OCI-LY1 (cell line): ENCODE results near the gene DDX59.

Source experiments
- H2AFZ ChIP-seq: fragments of 200-600 bp; sonication (generic), shearing (Covaris generic); 2 replicates; pipeline ENCODE4 v1.6.0; 2014; ENCODE audit warnings: antibody characterized with exemption, mild to moderate bottlenecking, low read length
- H3F3A ChIP-seq: fragments of 200-600 bp; sonication (generic), shearing (Covaris generic); 2 replicates; pipeline ENCODE4 v1.6.0; 2014; ENCODE audit warnings: mild to moderate bottlenecking, antibody characterized with exemption, low read length, moderate library complexity; ENCODE audit not compliant: insufficient read depth
- H3K27ac ChIP-seq: fragments of 200-600 bp; sonication (generic); 2 replicates; pipeline ENCODE4 v1.5.1; 2014; ENCODE audit warnings: low read length, mixed run types, mild to moderate bottlenecking, low read depth; ENCODE audit not compliant: poor library complexity, severe bottlenecking
- H3K27me3 ChIP-seq: fragments of 200-600 bp; sonication (generic); 2 replicates; pipeline ENCODE4 v1.6.0; 2014; ENCODE audit warnings: antibody characterized with exemption, mild to moderate bottlenecking, low read length, moderate library complexity; ENCODE audit not compliant: insufficient read depth
- H3K36me3 ChIP-seq: fragments of 200-600 bp; sonication (generic); 2 replicates; pipeline ENCODE4 v1.6.1; 2014; ENCODE audit warnings: mild to moderate bottlenecking, antibody characterized with exemption, low read length, moderate library complexity, mixed read lengths; ENCODE audit not compliant: insufficient read depth
- H3K4me1 ChIP-seq: fragments of 200-600 bp; sonication (generic); 2 replicates; pipeline ENCODE4 v1.5.1; 2014; ENCODE audit warnings: mild to moderate bottlenecking, low read length, moderate library complexity; ENCODE audit not compliant: insufficient read depth, severe bottlenecking
- H3K4me2 ChIP-seq: fragments of 200-600 bp; sonication (generic), shearing (Covaris generic); 2 replicates; pipeline ENCODE4 v1.6.1; 2014; ENCODE audit warnings: low read length
- H3K4me3 ChIP-seq: fragments of 200-600 bp; sonication (generic); 2 replicates; pipeline ENCODE4 v1.5.1; 2014; ENCODE audit warnings: low read length, low read depth, mild to moderate bottlenecking, mixed read lengths; ENCODE audit not compliant: poor library complexity, severe bottlenecking
- H3K79me2 ChIP-seq: fragments of 200-600 bp; shearing (Covaris generic); 2 replicates; pipeline ENCODE4 v1.6.1; 2016; ENCODE audit warnings: mixed run types, low read length, mixed read lengths; ENCODE audit not compliant: insufficient read depth
- H3K9ac ChIP-seq: fragments of 200-600 bp; sonication (generic), shearing (Covaris generic); 2 replicates; pipeline ENCODE4 v1.6.1; 2014; ENCODE audit warnings: mild to moderate bottlenecking, low read length, mixed read lengths
- H3K9me2 ChIP-seq: fragments of 200-600 bp; sonication (generic), shearing (Covaris generic); 2 replicates; pipeline ENCODE4 v1.6.1; 2014; ENCODE audit warnings: low read depth, mild to moderate bottlenecking, low read length, mixed read lengths
- H3K9me3 ChIP-seq: fragments of 200-600 bp; shearing (Covaris generic); 2 replicates; pipeline ENCODE4 v1.6.1; 2014; ENCODE audit warnings: low read length, mixed read lengths
- H4K20me1 ChIP-seq: fragments of 200-600 bp; sonication (generic), shearing (Covaris generic); 2 replicates; pipeline ENCODE4 v1.6.0; 2016; ENCODE audit warnings: mild to moderate bottlenecking, low read length; ENCODE audit not compliant: insufficient read depth
- CTCF ChIP-seq: fragments of 200-600 bp; sonication (generic), shearing (Covaris generic); IDR thresholded peaks from 2 replicates; pipeline ENCODE4 v1.5.1; 2017; ENCODE audit warnings: mild to moderate bottlenecking, antibody characterized with exemption, low read length, moderate library complexity, mixed read lengths
- EZH2 ChIP-seq: fragments of 200-600 bp; sonication (generic), shearing (Covaris generic); IDR thresholded peaks from 2 replicates; pipeline ENCODE4 v1.8.0; 2017; ENCODE audit warnings: borderline replicate concordance, mixed run types, mild to moderate bottlenecking, antibody characterized with exemption, low read length, moderate library complexity, mixed read lengths

The DDX59 gene

GRCh38 chr1:200629876-200630514 is 39.7 kb downstream of the DDX59 start:
- Histone ChIP-seq H3K9me3 (no peaks in the 10 kb centered on the region), H3K9me2 (no peaks in the 10 kb centered on the region), H3K4me3 (no peak overlapping the region), H3K9ac (no peak overlapping the region), H3F3A (no peaks in the 10 kb centered on the region), H3K27me3 (no peaks in the 10 kb centered on the region), H3K27ac (no peak overlapping the region), H3K4me1 (peaks cover 5% of the 10 kb centered on the region), H4K20me1 (no peaks in the 10 kb centered on the region), H2AFZ (no peak overlapping the region), H3K36me3 (no peaks in the 10 kb centered on the region), H3K79me2 (no peaks in the 10 kb centered on the region), H3K4me2 (no peak overlapping the region)
- TF ChIP-seq CTCF: no peak
- TF ChIP-seq EZH2: no peak

- Histone ChIP-seq H3K27me3 (no peaks in the 10 kb centered on the region), H3K9me2 (no peaks in the 10 kb centered on the region), H3K9me3 (no peaks in the 10 kb centered on the region), H3K4me3 (no peak overlapping the region), H4K20me1 (no peaks in the 10 kb centered on the region), H3K36me3 (no peaks in the 10 kb centered on the region), H3K79me2 (no peaks in the 10 kb centered on the region), H3K4me1 (peaks cover 5% of the 10 kb centered on the region), H3K9ac (no peak overlapping the region), H3K4me2 (peak overlapping the region; percentile 16; the same call in 1 of the 2 replicates), H2AFZ (no peak overlapping the region), H3F3A (no peaks in the 10 kb centered on the region), H3K27ac (no peak overlapping the region)
- TF ChIP-seq CTCF (no peak), EZH2 (no peak)
These were observed 41.4 kb downstream of the DDX59 start for GRCh38 chr1:200628223-200628881.

- no peak overlapping the region for H3K9ac ChIP-seq
- no peak overlapping the region for H3K4me2 ChIP-seq
- H3K4me1 ChIP-seq: peaks cover 5% of the 10 kb centered on the region
- H4K20me1 ChIP-seq: no peaks in the 10 kb centered on the region
- no peaks in the 10 kb centered on the region for H3K9me3 ChIP-seq
- H2AFZ ChIP-seq: no peak overlapping the region
- H3K4me3 ChIP-seq: no peak overlapping the region
- no peaks in the 10 kb centered on the region for H3K9me2 ChIP-seq
- no peak overlapping the region for H3K27ac ChIP-seq
- TF ChIP-seq EZH2: no peak
- TF ChIP-seq CTCF: no peak
- no peaks in the 10 kb centered on the region for H3F3A ChIP-seq
- no peaks in the 10 kb centered on the region for H3K79me2 ChIP-seq
- no peaks in the 10 kb centered on the region for H3K27me3 ChIP-seq
- H3K36me3 ChIP-seq: no peaks in the 10 kb centered on the region
These were observed 42.0 kb downstream of the DDX59 start for GRCh38 chr1:200627575-200628222.
